ENCODE data around the gene SLC6A11. TPM values are rescaled to one million over a fixed set of nuclear protein-coding genes. Genes with fewer than 3 reads are reported as not detected.

SLC6A11 gene
- total RNA-seq, 6 experiments from 2014 or later, result 0.05 TPM; not detected in 5

DNA sequence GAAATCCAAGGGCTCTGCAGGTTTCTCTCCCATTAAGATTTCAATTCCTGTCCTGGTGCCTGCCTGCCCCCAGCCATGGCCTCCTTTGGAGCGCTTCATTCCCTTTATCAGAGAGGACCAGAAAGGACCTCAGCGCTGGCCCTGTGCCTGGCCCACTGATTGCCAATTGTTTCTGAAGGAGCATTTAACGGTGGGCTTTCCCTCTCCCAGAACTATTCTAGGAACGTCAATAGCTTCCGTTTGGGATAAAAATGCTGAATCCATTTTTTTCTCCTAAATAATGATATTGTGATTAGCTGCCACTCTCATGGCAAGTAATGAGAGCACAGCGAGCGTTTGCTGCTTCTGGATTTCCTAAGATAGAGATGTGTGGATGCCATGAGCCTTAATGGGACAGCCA lies 164.3 kb downstream of the SLC6A11 start:
- peaks cover 26% of the 10 kb centered on the region for H3K27me3 Mint-ChIP-seq (ENCODE audit: insufficient read depth)
- peaks cover 13% of the 10 kb centered on the region for H3K4me1 Mint-ChIP-seq (ENCODE audit: low read depth)

DNA sequence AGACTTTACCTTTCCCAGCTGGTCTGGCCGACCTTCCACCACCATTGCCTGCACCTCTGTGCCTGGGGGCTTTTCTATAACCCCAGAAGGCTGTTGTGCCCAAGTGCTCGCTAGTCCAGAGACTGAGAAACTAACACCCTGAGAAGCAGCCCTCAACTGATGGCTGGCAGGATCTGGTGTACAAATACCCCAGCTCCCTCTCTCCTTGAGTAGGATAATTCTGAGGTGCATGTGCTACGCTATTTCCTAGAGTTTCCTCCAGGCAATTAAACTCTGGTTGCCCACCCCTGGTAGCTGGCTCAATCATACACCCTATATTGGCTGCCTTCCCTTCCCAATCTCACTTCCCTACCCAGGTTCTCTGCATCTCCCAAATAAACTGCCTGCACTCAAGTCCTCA lies 165.0 kb downstream of the SLC6A11 start:
- no peaks in the 10 kb centered on the region for H3K9me3 Mint-ChIP-seq
- DNase-seq, result no peak
- H3K4me3 Mint-ChIP-seq, result no peak overlapping the region
- H3K27ac Mint-ChIP-seq, result no peak overlapping the region
- no peaks in the 10 kb centered on the region for H3K36me3 Mint-ChIP-seq (ENCODE audit: low read depth)
- TF ChIP-seq, protein P1, sequence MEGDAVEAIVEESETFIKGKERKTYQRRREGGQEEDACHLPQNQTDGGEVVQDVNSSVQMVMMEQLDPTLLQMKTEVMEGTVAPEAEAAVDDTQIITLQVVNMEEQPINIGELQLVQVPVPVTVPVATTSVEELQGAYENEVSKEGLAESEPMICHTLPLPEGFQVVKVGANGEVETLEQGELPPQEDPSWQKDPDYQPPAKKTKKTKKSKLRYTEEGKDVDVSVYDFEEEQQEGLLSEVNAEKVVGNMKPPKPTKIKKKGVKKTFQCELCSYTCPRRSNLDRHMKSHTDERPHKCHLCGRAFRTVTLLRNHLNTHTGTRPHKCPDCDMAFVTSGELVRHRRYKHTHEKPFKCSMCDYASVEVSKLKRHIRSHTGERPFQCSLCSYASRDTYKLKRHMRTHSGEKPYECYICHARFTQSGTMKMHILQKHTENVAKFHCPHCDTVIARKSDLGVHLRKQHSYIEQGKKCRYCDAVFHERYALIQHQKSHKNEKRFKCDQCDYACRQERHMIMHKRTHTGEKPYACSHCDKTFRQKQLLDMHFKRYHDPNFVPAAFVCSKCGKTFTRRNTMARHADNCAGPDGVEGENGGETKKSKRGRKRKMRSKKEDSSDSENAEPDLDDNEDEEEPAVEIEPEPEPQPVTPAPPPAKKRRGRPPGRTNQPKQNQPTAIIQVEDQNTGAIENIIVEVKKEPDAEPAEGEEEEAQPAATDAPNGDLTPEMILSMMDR (IDR thresholded peaks at IDR 0.05), result no peak
- H3K27me3 Mint-ChIP-seq (ENCODE audit: insufficient read depth), result peaks cover 22% of the 10 kb centered on the region
- H3K4me1 Mint-ChIP-seq (ENCODE audit: low read depth), result peaks cover 13% of the 10 kb centered on the region

More for the DNA sequence above, 164.3 kb downstream of the SLC6A11 start:
- no peaks in the 10 kb centered on the region for H3K9me3 Mint-ChIP-seq
- TF ChIP-seq, protein P1 (IDR thresholded peaks at IDR 0.05), result no peak
- no peak overlapping the region for H3K4me3 Mint-ChIP-seq
- DNase-seq, result no peak
- no peaks in the 10 kb centered on the region for H3K36me3 Mint-ChIP-seq (ENCODE audit: low read depth)
- H3K27ac Mint-ChIP-seq, result no peak overlapping the region

DNA sequence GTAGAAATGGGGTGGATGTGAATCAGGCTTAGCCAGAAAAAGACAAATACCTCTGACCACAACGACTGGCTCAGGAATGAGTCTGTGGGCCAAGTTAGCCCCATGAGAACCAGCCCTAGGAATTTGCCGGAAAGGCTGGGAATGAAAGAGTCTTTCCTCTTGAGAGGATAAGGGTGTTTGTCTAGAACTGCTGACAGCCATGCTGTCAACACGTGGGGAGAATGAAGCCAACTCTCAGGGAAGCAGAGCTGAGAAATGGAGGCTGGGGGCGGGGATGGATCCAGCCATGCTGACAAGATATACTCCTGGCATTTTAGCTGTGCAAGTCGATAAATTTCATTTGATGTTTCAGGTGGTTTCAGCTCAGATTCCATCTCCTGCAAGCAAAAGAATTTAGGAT lies 165.9 kb downstream of the SLC6A11 start:
- Mint-ChIP-seq H3K27me3 (ENCODE audit: insufficient read depth) (peaks cover 21% of the 10 kb centered on the region), H3K27ac (no peak overlapping the region), H3K36me3 (ENCODE audit: low read depth) (no peaks in the 10 kb centered on the region), H3K4me1 (ENCODE audit: low read depth) (peaks cover 13% of the 10 kb centered on the region), H3K9me3 (no peaks in the 10 kb centered on the region), H3K4me3 (no peak overlapping the region)
- TF ChIP-seq, protein P1 (IDR thresholded peaks at IDR 0.05), result no peak
- DNase-seq, result no peak

DNA sequence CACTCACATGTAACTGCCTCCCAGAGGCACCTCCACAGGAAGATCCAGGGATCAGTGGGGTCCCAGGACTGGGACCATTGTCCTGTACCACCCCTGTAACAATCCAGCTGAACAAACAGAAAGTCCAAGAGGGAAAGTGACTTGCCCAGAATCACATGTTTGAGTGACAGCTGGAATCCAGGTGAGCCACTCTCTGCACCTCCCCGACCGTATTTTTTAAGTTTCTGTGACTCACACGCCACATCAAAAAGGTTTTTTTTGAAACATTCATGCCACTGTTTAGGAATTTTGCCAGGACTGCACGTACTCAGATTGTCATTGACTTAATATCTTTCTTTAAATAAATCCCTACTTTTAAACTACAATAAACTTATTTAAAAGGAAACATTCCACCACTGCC lies 166.8 kb downstream of the SLC6A11 start:
- Mint-ChIP-seq H3K36me3 (ENCODE audit: low read depth) (no peaks in the 10 kb centered on the region), H3K27me3 (ENCODE audit: insufficient read depth) (peaks cover 26% of the 10 kb centered on the region), H3K4me1 (ENCODE audit: low read depth) (peaks cover 10% of the 10 kb centered on the region), H3K4me3 (no peak overlapping the region), H3K27ac (no peak overlapping the region), H3K9me3 (no peaks in the 10 kb centered on the region)
- TF ChIP-seq, protein P1 (IDR thresholded peaks at IDR 0.05), result no peak
- no peak for DNase-seq

DNA sequence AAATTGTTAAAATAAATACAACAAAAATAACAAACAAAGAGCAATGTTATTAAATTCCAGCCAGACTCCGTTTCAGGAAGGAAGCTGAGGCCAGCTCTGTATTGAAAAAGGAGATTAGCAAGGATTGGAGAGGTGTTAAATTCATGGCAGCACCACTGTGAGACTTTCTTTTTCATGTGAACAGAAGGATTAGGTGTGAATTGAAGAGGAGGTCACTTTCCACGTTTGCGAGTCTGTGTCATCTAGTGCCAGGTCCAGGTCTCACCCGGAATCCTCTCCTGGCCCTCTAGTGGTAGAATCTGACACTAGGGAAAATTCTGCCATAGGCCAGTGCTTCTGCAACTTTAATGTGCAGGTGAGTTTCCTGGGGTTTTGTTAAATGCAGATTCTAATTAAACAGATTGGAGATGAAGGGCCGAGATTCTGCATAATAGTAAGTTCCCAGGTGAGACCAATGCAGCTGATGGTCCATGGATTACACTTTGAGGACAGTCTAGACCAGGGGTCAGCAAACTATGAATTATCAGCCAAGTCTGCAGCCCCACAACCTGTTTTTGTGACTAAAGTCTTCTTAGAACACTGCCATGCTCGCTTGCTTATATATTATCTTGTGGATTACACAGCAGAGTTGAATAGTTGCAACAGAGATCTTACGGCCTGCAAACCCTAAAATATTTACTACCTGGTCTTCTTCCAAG lies 167.3 kb downstream of the SLC6A11 start:
- TF ChIP-seq, protein P1 (IDR thresholded peaks at IDR 0.05), result peak; percentile 90
- H3K4me1 Mint-ChIP-seq (ENCODE audit: low read depth), result peaks cover 5% of the 10 kb centered on the region
- no peak overlapping the region for H3K27ac Mint-ChIP-seq
- H3K27me3 Mint-ChIP-seq (ENCODE audit: insufficient read depth), result peaks cover 30% of the 10 kb centered on the region
- H3K36me3 Mint-ChIP-seq (ENCODE audit: low read depth), result no peaks in the 10 kb centered on the region
- no peak overlapping the region for H3K4me3 Mint-ChIP-seq
- peak; percentile 16 for DNase-seq
- no peaks in the 10 kb centered on the region for H3K9me3 Mint-ChIP-seq
